T-helper 1 cell (primary cell): ENCODE results near the gene SLC22A17.

Source experiments
- DNase-seq, 5 donors: peaks; one replicate each; pipeline ENCODE4 v3.0.0-alpha.2; 2012 to 2020

The SLC22A17 gene

GRCh38 chr14:23381871-23382270 is 29.2 kb upstream of the SLC22A17 start:
- DNase-seq = no peak

DNA sequence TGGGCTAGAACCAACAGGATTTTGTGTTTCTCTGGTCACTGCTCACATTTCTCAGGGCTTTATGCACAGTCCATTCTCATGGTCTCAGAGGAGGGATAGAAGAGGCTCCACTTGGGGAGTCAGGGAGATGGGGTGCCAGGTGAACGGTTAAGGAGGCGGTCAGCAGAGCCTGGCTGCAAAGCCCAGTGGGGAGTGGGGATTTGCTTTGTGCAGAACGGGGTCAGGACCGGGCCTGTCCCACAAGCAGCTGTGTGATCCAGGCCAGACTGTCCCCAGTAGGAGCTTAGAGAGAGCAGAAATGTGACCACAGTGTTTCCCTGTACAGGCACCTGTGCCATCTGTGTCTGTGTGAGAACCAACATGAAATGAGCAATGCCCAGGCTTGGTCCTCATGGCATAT is 28.3 kb upstream of the SLC22A17 start:
- DNase-seq = no peak

GRCh38 chr14:23380197-23380914 is 27.7 kb upstream of the SLC22A17 start:
- DNase-seq = no peak

DNA sequence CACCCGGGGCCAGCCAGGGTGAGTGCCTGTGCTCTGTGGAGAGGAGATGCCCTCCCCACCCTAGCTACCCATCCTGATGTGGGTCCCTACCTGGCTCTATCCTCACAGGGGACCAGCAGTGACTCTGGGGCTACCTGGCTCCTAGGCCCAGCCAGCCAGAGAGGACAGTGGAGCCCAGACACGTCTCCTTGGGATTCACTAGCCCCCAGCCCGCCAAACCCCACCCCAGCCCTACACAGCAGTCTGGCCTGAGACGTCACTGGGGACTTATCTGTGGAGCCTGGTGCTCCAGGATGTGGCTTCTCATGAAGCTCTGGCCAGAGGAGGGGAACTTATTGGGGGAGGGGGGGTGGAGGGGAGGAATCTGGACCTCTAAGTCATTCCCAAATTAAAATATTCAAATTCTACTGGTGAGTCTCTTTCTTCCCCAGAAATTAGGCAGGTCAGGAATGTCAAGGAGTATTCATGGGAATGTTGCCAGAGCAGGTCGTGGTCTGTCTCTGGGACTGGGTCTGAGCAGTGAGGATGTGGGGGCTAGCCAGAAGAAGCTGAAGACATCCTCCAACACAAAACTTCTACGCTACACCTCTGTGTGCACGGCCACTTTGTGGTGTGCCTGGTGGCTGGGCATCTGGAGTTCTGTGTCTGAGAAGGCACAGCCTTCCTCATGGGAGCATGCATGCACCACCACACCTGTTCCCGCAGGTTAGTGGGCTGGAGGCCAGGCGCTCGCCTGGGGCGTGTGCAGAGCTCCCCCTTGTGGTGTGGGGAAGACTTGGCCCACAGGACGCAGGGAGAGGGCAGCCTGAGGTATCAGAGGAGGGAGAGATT is 26.9 kb upstream of the SLC22A17 start:
- DNase-seq = peak; percentile 38 to 66 (median 51)

- no peak for DNase-seq
Measured at GRCh38 chr14:23378612-23379220, 26.0 kb upstream of the SLC22A17 start.

GRCh38 chr14:23377573-23378563 is 25.2 kb upstream of the SLC22A17 start:
- no peak for DNase-seq

- no peak for DNase-seq
Measured at GRCh38 chr14:23377198-23377550, 24.5 kb upstream of the SLC22A17 start.

DNA sequence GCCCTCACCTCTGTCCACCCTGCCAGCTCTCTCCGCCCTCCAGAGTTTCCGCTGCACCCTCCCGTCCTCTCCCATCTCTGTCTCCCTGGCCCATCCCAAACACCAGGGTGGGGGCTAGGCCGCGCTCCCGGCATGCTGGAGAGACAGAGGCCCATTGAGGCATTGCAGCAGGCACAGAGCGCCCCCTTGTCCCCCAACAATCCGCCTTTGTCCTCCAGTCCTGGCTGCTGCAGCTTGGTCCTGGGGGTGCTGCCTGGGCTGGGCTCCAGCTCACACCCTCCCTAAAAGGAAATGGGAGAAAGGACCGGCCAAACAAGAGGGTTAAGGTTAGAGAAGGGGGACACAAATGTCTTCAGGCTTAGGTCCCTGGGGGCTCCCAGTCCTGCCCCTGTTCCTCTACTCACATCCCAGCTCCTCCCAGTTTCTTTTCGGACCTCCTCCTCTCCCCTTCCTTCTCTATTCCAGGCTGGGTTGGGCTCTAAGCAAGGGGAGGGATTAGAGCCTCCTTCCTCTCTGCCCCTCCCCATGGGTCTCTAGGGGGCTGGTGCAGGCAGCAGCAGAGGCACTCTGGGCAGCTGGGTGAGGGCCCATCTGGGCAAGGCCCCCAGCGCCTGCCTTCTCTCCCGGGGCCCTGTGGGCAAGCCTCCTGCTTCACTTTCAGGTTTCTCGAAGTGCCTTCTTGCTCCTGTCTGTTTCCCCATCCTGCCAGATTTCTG is 24.0 kb upstream of the SLC22A17 start, which contains the start of gene CMTM5:
CMTM5 (plus strand) TSS at position 565 of the 716 bp plus-strand sequence. CDS start 206 bp downstream, outside the sequence.
- DNase-seq = no peak

DNA sequence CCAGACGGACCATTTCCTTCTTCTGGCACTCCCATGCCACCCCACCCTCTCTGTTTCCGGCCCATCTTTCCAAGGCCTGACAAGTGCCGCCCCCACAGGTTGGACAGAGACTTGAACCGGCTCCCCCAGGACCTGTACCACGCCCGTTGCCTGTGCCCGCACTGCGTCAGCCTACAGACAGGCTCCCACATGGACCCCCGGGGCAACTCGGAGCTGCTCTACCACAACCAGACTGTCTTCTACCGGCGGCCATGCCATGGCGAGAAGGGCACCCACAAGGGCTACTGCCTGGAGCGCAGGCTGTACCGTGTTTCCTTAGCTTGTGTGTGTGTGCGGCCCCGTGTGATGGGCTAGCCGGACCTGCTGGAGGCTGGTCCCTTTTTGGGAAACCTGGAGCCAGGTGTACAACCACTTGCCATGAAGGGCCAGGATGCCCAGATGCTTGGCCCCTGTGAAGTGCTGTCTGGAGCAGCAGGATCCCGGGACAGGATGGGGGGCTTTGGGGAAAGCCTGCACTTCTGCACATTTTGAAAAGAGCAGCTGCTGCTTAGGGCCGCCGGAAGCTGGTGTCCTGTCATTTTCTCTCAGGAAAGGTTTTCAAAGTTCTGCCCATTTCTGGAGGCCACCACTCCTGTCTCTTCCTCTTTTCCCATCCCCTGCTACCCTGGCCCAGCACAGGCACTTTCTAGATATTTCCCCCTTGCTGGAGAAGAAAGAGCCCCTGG is 23.0 kb upstream of the SLC22A17 start:
- DNase-seq = no peak

DNA sequence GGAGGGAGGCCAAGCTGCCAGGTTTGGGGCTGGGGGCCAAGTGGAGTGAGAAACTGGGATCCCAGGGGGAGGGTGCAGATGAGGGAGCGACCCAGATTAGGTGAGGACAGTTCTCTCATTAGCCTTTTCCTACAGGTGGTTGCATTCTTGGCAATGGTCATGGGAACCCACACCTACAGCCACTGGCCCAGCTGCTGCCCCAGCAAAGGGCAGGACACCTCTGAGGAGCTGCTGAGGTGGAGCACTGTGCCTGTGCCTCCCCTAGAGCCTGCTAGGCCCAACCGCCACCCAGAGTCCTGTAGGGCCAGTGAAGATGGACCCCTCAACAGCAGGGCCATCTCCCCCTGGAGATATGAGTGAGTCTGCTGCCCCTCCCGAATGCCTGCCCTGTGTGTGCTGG is 20.4 kb upstream of the SLC22A17 start:
- DNase-seq = no peak

DNA sequence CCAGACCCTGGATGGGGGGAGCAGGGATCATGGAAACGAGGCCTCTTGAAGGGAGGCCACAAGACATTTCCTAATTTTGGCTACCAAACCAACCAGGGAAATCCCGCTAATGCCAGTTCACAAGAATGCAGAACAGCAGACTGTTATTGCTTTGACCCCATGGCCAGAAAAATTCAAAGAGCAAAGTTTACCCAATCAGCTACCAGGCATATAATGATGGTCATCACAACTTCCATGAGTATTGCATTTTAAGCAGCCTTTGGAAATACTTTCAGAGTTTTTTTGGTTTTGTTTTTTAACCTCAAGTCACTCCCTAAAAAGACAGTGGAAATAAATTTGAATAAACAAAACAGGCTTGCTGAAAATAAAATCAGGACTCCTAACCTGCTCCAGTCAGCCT is 19.8 kb upstream of the SLC22A17 start, which contains the start of gene IL25:
IL25 (plus strand) TSS at position 301 of the 400 bp plus-strand sequence.
- DNase-seq = no peak

DNA sequence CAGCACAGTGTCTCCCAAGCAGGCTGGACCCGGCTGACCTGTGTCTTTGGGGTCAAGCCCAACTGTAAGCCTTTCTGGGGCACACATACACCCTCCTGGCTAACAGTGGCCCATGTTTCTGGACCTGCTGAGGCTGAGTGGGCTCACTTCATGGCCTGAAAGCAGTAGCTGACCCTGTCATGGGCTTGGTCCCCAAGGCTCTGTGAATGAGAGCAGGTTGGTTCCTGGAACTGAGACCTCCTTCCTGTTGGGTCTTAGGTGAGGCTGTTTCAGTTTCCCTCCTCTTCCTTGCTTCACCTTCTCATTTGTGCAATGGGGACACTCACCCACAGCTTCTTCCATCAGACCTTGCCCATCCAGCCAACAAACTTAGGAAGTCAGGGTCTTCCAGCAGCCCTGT is 19.2 kb upstream of the SLC22A17 start:
- no peak for DNase-seq

DNA sequence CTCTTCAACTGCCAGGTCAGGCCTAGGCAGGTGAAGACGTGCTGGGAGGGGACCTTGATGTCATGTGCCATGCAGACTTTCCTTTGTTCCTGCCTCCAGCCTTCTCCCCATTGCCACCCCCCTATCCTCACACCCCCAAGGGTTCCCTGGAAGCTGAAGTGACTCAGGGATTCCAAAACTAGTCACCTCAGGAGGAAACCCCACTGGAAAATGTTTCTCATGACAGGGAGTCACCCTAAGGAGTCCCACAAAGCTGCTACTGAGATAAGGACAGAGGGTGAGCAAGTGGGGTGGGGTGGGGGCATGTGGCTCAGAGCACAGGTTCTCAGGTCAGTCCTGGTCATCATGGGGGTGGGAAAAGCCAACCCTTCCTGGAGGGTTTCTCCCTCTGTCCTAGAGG is 17.5 kb upstream of the SLC22A17 start:
- DNase-seq = no peak

DNA sequence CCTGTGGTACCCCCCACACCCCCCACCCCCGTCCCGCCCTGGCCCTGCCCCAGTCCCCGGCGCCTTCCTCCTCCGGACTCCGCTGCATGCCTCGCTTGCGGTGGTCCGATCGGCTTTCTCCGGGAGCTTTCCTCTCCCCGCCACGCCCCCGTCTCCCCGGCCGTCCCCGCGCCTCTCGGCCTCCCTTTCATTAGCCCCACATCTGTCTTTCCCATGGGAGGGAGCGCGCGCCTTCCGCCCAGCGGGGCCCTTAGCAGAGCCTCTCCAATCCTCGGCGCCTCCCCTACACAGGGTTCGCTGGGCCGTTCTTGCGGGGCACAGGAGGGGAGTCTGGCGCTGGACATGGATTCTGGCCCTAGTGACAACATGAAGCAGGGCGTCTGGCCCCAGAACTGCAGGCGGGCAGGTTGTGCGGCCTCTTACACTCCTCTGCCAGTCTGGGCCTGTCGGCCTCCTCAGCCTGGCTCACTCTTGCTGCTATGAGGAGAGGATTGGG is 13.8 kb upstream of the SLC22A17 start:
- no peak for DNase-seq

DNA sequence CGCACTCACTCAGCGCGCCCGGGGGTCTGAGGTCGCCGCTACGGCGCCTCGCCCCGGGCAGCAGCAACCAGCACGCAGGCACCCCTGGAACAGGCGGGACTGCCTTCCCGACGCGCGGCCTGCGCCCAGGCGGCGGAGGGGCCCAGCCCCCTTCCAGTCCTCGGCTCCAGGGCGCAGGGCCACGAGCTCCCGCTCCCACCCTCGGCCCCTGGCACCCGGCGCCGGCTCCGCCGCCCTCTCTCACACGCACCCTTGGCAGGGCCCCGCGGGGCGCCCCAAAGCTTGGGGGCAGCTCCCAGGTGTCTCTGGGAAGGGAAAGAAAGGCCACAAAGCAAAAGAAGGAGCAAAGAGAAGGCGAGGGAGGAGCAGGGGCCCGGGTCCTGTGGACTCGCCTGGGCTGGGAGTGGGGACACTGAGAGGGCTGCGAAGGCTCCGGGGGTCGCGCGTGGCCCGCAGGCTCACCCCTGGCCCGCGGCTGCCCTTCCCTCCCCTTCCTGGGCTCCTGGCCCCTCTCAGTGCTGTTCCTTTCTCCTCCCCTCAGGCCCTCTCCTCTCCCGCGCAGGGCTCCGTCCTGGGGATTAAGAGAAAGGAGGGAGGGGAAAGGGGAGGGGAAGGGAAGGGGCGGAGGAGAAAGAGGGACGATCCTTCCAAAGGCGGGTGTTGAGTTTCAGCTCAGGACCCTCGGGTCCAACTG is 13.2 kb upstream of the SLC22A17 start:
- DNase-seq = no peak

DNA sequence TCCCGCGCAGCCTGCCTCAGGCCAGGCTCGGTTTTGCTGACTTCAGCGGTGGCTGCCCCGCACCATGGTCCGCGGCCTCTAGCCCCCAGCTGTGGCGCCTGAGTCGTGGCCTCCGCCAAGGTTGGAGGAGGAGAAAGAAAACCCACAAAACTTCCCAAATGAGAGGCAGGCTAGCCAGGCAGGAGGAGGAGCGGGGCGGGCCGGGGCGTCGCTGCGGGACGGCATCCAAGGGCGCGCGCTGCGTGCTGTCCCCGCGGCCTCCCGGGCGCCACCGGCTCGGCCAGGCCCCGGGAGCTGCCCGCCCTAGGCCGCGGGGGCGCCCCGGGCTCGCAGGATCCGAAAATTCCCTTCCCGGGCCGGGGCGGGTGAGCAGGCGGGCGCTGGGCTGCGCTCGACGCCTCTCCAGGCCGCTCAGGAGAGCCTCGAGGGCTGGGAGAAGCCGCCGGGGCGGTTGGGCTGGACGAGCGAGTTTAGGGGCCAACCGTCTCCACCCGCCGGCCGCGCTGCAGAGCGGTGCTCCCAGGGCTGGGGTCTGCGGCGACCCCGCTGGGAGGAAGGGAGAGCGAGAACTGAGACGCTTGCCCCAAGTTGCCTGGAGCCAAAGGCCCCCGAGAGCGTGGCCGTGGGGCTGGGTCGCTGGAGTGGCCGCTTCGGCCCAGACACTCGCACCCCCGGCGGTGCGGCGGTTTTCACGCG is 12.5 kb upstream of the SLC22A17 start, which contains the start of gene EFS:
EFS (minus strand) TSS at position 137 of the 696 bp plus-strand sequence. CDS start 147 bp downstream, outside the sequence.
- DNase-seq = no peak

- DNase-seq = no peak
Measured at GRCh38 chr14:23364164-23365035, 11.7 kb upstream of the SLC22A17 start.

DNA sequence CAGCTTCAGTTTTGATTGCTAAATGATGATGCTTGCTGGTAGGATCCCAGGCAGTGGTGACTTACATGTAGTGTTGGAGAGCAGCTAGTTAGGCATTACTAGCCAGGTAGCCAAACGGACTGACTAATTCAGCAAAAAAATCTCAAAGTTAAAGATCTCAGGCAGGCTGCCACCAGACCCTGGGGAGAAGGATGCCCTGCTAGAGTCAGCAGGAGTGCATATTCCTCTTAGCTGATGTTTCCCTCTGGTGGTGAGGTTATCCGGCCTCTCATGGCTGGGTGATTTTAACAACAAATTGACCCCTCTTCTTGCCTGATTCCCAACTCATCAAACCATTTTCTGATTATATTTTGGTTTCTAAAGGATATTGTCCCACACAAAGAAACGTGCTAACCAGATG is 9.5 kb upstream of the SLC22A17 start:
- no peak for DNase-seq
